HG02571 (cell line): ENCODE data around the gene RNF10.
A peak's percentile ranks its signal among the peaks of the same experiment; 100 is the strongest.
"Not testable (repeated sequence)": the region's sequence is repeated elsewhere in the genome, so short reads cannot be mapped to it uniquely, and the experiment has no call there.

Source experiments
- ATAC-seq: cut with Tn5 transposase; IDR thresholded peaks from one replicate; pipeline ENCODE4 v1.9.1; 2021; ENCODE audit warnings: mild to moderate bottlenecking, moderate library complexity; ENCODE audit not compliant: unreplicated experiment

RNF10 gene

GRCh38 chr12:120522568-120522967, 11.6 kb upstream of the RNF10 start:
- ATAC-seq, result no peak

- peak; percentile 78 for ATAC-seq
Observed at GRCh38 chr12:120528861-120529525, 5.2 kb upstream of the RNF10 start, which contains the start of gene COQ5. Gene COQ5 (minus strand): TSS chr12:120529158. CDS start chr12:120529141, 17 bp downstream.

- no peak for ATAC-seq
Observed at GRCh38 chr12:120529641-120530417, 4.3 kb upstream of the RNF10 start.

- ATAC-seq, result not testable (repeated sequence)
Observed at GRCh38 chr12:120530418-120530761, 3.8 kb upstream of the RNF10 start.

- ATAC-seq, result no peak
Observed at GRCh38 chr12:120532701-120533238, 1.4 kb upstream of the RNF10 start.

- ATAC-seq, result peak; percentile 43
Observed at GRCh38 chr12:120534703-120535655, 823 bp downstream of the RNF10 start.

GRCh38 chr12:120536064-120536791, 2.1 kb downstream of the RNF10 start:
- ATAC-seq, result no peak

GRCh38 chr12:120537856-120538220, 3.7 kb downstream of the RNF10 start:
- ATAC-seq, result no peak

- ATAC-seq, result no peak
Observed at GRCh38 chr12:120538281-120539156, 4.4 kb downstream of the RNF10 start.

GRCh38 chr12:120539303-120539702, 5.1 kb downstream of the RNF10 start:
- ATAC-seq, result no peak

GRCh38 chr12:120540445-120540844, 6.3 kb downstream of the RNF10 start:
- no peak for ATAC-seq

GRCh38 chr12:120542166-120542565, 8.0 kb downstream of the RNF10 start:
- no peak for ATAC-seq

GRCh38 chr12:120544691-120545090, 10.5 kb downstream of the RNF10 start:
- ATAC-seq, result no peak

- no peak for ATAC-seq
Observed at GRCh38 chr12:120546050-120546386, 11.9 kb downstream of the RNF10 start.

GRCh38 chr12:120554678-120555077, 20.5 kb downstream of the RNF10 start:
- ATAC-seq, result no peak

- no peak for ATAC-seq
Observed at GRCh38 chr12:120557589-120557988, 23.4 kb downstream of the RNF10 start.

- no peak for ATAC-seq
Observed at GRCh38 chr12:120562906-120563305, 28.8 kb downstream of the RNF10 start.

- no peak for ATAC-seq
Observed at GRCh38 chr12:120563495-120563894, 29.3 kb downstream of the RNF10 start.

- ATAC-seq, result no peak
Observed at GRCh38 chr12:120571299-120571698, 37.1 kb downstream of the RNF10 start.

GRCh38 chr12:120573560-120573959, 39.4 kb downstream of the RNF10 start:
- no peak for ATAC-seq
